ENCODE measurements around the gene EIF2AK3.

DNA sequence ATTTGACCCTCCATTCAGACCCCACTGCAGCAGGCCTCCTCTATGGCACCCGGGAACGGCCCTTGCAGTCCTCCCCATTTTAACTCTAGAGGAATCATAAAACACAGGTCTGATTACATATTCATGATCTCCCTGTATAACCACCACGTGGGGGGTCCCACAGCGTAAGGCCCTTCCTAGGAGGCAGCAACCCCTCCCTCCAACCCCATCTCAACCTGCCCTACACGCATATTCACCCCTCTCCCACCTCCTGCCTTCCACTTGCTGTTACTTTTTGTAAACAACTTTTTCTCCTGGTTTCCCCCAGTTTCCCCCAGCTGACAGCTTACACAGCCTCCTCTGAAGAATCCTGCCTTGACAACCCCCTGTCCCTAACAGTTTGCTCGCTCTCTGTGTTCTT, 89.6 kb downstream of the EIF2AK3 start:
- no peak for TF ChIP-seq CTCF (IDR thresholded peaks at IDR 0.05)
- TF ChIP-seq, protein P1, sequence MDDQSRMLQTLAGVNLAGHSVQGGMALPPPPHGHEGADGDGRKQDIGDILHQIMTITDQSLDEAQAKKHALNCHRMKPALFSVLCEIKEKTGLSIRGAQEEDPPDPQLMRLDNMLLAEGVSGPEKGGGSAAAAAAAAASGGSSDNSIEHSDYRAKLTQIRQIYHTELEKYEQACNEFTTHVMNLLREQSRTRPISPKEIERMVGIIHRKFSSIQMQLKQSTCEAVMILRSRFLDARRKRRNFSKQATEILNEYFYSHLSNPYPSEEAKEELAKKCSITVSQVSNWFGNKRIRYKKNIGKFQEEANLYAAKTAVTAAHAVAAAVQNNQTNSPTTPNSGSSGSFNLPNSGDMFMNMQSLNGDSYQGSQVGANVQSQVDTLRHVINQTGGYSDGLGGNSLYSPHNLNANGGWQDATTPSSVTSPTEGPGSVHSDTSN (IDR thresholded peaks at IDR 0.05) = no peak
- no peak for TF ChIP-seq NRF1 (IDR thresholded peaks at IDR 0.05; ENCODE audit: low read depth, low read length)
- no peak for TF ChIP-seq FOXJ3 (CRISPR knock-in tag; IDR thresholded peaks at IDR 0.05)
- no peak for TF ChIP-seq SIN3A (IDR thresholded peaks at IDR 0.05; ENCODE audit: borderline replicate concordance, low read depth, low read length)
- no peak for TF ChIP-seq RXRA (IDR thresholded peaks at IDR 0.05; ENCODE audit: borderline replicate concordance, low read depth)
- no peak for TF ChIP-seq POLR2AphosphoS5 (IDR thresholded peaks at IDR 0.05; ENCODE audit: low read depth, low read length)
